GM21576 (cell line): Measurements from ENCODE around the gene AUTS2.

Experiments used
- ATAC-seq: cut with Tn5 transposase; IDR thresholded peaks from one replicate; pipeline ENCODE4 v1.9.1; 2021; ENCODE audit warnings: mild to moderate bottlenecking, moderate library complexity; ENCODE audit not compliant: unreplicated experiment

The AUTS2 gene

GRCh38 chr7:69840248-69840647 lies 242.0 kb downstream of the AUTS2 start:
- no peak for ATAC-seq

GRCh38 chr7:69843653-69844052 lies 245.4 kb downstream of the AUTS2 start:
- peak; percentile 65 for ATAC-seq

- no peak for ATAC-seq
Observed at GRCh38 chr7:69844264-69844868, 246.1 kb downstream of the AUTS2 start.

GRCh38 chr7:69845721-69846495 lies 247.6 kb downstream of the AUTS2 start:
- no peak for ATAC-seq

GRCh38 chr7:69847921-69848612 lies 249.8 kb downstream of the AUTS2 start:
- no peak for ATAC-seq

- no peak for ATAC-seq
Observed at GRCh38 chr7:69849268-69849667, 251.0 kb downstream of the AUTS2 start.

DNA sequence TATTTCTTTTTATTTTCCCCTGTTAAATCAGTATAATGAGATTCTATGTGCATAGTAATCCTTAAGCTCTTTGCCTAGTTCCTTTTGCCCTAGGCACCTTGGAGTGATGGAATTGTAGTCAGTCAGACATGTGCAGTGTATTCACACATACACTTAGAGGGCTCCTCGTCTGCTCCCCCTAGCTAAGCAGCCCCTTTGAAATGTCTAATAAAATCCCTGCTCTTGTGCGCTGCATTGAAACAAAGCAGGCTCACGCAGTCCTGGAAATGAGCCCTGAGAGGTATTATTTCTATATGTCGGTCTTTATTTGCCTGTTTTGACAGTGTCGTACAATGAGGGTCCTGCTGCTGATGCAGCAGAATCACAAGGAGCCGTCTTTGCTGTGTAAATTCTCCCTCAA lies 258.7 kb downstream of the AUTS2 start:
- ATAC-seq, result no peak

GRCh38 chr7:69858471-69858870 lies 260.2 kb downstream of the AUTS2 start:
- ATAC-seq, result no peak

GRCh38 chr7:69859342-69859741 lies 261.1 kb downstream of the AUTS2 start:
- ATAC-seq, result no peak

- ATAC-seq, result no peak
Observed at GRCh38 chr7:69860486-69860885, 262.2 kb downstream of the AUTS2 start.

- no peak for ATAC-seq
Observed at GRCh38 chr7:69860941-69861622, 262.8 kb downstream of the AUTS2 start.

- ATAC-seq, result no peak
Observed at GRCh38 chr7:69862413-69863064, 264.3 kb downstream of the AUTS2 start.

DNA sequence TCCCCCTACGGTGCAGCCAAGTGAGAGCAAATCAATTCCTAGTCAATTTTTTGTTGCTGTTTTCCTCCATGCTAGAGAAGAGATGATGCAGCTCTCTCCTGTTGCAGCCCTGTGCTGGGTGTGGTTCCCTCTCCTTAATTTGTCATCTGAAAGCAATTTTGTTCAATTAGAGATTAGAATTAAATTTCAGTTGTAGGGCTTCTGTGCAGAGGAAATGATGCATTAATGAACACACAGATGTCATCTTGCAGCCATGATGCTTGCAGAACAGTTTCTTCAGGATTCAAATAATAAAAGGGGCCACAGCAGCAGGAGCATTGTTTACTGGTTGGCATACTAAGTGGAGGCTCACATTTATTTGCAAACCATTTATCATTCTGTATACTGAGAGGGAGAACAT lies 266.0 kb downstream of the AUTS2 start:
- no peak for ATAC-seq

DNA sequence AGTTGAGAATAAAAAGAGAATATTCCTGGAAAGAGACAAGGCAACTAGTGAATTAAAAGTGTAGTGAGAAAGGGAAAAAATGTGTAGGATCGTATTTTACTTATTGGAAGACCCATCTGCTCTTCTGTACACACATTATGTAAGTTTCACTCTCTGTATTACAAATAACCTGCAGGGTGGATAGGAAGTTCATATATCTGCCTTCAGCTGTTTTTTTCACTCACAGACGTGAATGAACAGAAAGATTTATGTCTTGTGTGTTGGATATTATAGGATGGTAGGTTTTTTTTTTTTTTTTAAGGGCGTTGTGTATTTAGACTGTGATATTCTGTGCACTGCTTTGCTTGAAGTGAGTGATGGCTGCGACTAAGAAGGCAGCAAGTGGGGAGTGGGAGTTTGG lies 266.5 kb downstream of the AUTS2 start:
- ATAC-seq, result no peak

GRCh38 chr7:69868921-69869320 lies 270.6 kb downstream of the AUTS2 start:
- ATAC-seq, result no peak

DNA sequence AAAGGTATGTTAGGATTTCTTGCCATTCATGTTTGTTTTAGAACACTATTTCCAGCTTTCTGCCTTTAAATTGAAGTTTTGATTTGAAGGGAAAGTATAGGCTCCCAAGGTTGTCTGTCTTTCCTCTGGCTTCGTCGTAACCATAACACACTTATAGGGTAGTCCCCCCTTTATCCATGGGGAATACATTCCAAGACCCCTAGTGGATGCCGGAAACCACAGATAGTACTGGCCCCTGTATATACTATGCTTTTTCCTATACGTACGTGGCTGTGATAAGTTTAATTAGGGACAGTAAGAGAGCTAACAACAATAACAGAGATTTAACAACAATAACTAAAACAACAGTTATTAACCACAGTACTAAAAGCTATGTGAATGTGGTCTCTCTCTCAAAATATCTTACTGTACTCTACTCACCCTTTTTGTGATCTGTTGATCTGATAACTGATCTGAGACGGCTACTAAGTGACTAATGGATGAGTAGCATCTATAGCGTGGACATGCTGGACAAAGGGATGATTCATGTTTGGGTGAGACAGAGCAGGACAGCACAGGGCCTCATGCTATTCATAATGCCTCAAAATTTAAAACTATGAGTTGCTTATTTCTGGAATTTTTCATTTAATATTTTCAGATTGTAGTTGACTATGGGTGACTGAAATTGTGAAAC lies 273.1 kb downstream of the AUTS2 start:
- ATAC-seq, result no peak

DNA sequence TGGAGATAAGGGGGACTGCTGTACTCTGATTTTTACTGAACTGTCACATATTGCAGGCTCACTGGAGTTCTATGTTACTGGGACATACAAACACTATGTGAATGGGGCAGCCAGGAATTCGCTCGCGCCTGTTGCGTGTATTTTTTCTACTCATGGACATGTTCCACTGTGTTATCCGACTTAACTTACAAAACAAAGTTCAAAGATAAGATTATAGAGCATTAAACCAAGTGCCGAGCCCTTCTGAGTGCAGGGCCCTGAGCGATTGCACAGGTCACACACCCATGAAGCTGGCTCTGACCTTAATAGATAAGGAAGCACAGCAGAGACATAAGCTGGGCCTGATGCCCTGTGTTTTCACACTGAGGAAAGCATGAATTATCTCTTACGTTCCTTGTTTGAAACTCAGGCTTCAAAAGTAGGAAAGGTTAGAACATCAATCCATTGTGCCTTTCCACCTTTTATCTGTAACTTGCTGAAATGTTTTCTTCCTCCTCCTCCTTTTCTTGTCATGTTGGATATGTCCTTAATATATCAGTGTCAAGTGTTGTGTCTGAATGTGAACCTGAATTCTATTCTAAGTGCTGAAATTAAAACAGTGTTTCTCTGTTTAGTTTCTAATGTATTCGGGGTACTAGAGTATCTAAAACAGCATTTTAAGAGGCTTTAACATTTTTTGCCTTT lies 273.8 kb downstream of the AUTS2 start:
- ATAC-seq, result no peak

DNA sequence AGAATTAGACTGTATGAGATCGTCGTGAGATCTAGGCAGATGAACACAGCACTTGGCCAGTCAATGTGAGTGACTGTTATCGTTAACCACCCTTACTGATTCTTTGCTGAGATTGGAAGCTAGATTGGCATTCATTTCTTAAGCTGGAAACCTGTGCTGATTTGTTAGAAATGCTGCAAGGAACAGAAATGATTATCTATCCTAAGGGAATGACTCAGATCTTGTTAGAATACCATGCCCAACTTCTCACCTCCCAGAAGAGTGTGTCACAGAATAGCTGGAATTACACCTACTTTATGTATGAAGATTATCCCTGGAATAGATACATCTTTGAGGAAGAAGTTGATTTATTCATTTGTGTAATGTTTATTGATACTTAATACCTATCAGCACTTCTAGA lies 275.2 kb downstream of the AUTS2 start:
- no peak for ATAC-seq

- no peak for ATAC-seq
Observed at GRCh38 chr7:69878015-69878414, 279.7 kb downstream of the AUTS2 start.

- no peak for ATAC-seq
Observed at GRCh38 chr7:69878591-69878990, 280.3 kb downstream of the AUTS2 start.
